ENCODE results near the gene VDR.
"Not testable (repeated sequence)": the region's sequence is repeated elsewhere in the genome, so short reads cannot be mapped to it uniquely, and the experiment has no call there.

The VDR gene

DNA sequence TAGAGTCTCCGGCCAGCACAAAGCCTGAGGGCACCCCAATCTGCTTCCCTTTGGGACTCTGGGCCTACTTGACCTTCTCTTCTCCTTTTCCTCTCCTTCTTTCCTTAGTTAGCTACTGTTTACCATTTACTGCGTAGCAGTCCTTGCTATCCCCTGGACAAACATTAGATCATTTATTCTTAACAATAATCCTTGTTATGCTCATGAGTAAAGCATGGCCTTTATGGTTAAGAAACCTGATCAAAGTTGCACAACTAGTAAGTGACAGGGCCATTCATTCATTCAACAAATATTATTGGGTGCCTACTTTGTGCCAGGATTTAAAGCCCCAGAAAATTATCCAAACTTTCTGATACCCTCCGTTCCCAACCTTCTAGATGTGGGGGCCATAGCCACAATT is 81.9 kb downstream of the VDR start:
- no peak overlapping the region for H3K4me3 ChIP-seq (ENCODE audit: low read length)
- DNase-seq (ENCODE audit: low read depth, low spot score), result no peak

DNA sequence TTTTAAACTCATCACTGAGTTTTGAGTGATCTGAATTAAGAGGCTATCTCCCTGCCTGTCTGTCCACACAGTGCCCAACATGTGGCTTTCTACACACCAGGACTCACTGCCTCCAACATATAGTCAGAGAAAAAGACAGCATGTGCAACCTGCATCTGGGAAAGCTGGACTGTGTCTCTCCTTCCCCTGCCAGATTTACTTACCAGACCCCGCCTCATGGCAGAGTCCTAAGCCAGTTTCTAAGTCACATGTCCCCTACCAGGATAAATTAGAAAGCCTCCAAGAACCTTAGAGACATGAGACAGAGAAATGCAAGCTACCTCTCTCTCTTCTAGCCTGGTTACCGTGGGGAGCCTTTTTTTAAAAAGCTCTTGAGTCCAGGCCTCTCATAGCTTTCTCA is 82.4 kb downstream of the VDR start:
- H3K4me3 ChIP-seq (ENCODE audit: low read length), result no peak overlapping the region
- no peak for DNase-seq (ENCODE audit: low read depth, low spot score)

DNA sequence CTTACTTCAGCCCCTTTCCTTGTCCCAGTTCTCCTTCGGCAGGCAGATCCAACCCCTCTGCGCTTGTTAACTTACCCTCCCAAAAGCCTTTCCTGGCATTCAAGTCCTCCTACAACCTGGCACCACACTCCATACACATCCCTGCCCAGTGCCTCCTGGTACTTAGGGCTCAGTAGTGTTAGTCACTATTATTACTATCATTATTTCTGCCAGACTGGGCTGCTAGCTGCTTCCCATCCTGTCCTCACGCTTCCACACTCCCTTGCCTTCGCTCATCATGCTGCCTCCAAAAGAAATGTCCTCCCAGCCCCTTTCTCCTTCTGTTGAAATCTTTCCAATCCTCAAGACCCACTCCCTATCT is 83.5 kb downstream of the VDR start:
- no peak overlapping the region for H3K4me3 ChIP-seq (ENCODE audit: low read length)
- no peak for DNase-seq (ENCODE audit: low read depth, low spot score)

DNA sequence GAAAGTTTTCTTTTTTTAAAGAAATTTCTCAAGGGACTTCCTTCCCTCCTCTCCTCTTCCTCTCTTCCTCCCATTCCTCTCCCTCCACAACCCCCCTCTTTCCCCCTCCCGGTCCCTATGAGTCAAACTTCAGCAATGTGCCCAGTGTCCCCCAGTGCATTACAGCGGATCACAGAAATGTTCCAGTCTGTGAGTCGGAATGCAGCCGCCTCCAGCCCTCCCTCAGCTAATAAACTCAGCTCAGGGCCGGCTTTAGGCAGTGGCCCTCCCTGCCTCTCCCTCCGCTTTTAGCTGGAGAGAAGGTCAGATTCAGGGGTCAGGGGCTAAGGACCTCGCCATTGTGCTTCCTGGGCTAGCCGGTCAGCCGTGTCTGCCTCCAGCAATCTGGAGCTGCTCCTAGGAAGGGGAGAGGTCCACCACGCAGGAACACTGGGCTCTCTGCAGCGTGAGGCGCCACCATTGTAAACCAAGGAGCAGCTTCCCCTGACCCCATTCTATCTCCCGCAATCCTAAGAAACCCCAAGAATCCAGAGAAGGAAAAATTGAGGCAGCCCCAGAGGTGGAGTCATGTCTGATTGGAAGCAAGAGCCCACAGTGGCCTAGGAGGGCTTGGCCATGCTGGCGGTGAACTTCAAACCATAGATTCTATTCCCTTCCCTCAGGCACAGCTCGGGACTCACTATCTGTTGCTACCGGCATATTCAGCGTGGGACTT is 84.0 kb downstream of the VDR start:
- no peak for DNase-seq (ENCODE audit: low read depth, low spot score)
- peak overlapping the region; percentile 81 for H3K4me3 ChIP-seq (ENCODE audit: low read length)

DNA sequence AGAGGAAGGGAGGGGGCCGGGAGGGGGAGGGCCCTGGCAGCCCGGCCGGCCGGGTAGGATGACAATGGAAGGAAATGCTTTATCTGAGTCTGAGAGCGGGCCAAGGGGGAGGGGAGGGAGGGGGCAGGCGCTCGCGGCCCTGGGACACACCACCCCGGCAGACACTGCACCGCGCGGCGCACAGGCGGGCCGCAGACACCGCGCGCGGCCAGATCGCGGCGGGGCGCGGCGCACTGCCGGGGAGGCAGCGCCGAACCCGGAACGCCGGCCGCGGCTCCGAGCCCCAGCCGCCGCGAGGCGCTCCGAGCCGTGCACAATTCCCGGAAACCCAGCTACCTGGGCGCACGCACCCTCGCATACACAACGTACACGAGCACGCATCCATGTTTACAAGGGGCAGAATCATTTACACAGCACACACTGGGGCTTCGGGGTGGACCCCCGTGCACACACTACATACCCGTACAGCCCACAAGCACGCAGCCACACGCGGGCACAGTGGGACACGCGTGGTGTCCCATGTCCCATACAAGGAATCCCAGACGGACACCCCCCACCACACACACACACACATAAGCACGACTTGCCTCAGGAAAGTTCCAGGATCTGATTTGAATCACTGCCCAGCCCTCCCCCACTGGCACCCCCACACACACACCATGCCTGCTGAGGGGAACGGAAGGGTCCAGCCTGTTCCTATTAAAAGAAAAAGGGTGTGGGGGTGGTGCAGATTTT is 84.7 kb downstream of the VDR start, which contains the start of gene HDAC7:
Gene HDAC7, minus strand, starts transcription at position 8 of the 735 bp plus-strand sequence. CDS start 118 bp downstream, outside the sequence.
- H3K4me3 ChIP-seq (ENCODE audit: low read length), result peak within 1 kb of the TSS; percentile 81
- DNase-seq (ENCODE audit: low read depth, low spot score), result peak; percentile 68

DNA sequence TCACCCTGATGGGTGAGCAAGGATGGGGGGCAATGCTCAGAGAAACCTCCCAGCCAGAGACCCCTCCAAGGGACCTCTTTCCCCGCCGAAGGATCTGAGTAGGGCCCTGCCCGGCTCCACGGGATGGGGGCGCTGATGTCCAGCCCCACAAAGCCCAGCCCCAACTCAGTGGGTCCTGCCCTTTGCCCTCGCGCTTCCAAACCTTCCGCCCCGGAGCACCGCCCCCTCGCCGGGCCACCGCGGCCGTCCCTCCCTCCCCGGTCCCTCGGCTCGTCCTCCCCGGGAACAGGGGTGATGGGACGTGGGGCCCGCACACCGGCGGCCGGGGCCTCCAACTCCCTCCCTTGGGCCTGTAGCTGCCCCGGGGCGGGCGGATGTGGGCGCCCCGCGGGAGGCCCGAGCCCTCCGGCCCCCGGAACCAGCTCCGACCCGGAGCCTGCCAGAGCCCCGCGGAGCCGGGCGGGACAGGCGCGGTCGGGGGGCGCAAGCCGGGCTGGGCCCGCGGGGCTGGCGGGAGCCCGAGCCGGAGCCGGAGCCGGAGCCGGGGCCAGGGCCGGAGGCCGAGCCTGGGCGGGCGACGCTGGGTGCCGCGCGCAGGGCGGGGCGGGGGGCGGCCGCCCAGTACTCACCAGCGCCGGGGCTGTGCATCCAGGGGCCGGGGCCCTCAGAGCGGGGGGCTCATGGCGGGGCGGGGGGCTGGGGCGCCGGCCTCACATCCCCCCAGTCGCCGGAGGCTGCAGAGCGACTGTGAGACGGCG is 85.5 kb downstream of the VDR start:
- DNase-seq (ENCODE audit: low read depth, low spot score), result no peak
- H3K4me3 ChIP-seq (ENCODE audit: low read length), result peak overlapping the region; percentile 81

DNA sequence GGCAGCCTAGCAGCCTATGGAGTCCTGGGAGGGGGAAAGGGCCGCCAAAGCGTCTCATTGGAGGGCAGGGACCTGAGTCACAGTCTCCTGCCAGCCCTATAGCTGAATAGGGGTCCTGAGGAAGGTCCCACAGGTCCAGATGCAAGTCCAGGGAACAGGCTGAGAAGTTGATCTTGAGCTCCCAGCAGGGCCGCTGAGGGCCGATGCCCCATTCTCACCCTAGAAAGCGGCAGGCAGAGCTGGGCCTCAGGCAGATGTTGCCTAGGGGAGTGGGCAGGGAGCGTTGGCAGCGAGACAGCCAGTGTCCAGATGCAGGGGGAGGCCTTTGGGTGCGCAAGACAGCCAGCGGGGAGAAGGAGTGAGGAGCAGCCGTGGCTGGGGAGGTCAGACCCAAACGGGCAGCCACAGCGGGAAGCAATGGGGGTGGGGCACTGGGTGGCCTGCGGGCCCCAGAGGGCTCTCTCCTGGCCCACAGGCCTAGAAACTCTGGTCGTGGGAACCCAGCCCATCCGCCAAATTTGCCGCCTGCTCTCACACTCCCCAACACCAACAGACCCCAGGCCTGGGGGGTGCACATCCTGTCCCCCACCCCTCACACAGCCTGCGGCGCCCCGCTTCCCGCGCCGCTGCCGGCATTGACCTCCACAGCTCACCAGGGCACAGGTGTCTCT is 86.2 kb downstream of the VDR start:
- no peak for DNase-seq (ENCODE audit: low read depth, low spot score)
- peak overlapping the region; percentile 81 for H3K4me3 ChIP-seq (ENCODE audit: low read length)

DNA sequence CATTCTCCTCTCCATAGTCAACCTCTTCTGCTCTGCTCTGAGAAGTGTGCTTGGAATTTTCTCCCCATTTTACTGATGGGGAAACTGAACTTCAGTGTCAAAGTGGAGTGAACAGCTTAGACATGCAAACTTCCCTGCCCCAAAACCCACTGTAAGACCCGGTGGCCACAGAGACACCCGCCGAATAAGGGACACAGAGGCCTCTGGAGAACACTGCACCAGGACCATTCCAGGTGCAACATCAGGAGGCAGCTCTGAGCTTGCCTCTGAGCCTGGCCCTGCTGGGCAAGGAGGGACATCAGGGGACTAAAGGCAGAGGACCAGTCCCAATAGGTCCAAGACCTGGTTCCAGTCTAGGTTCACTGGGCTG is 86.8 kb downstream of the VDR start:
- no peak for DNase-seq (ENCODE audit: low read depth, low spot score)
- peak overlapping the region; percentile 81 for H3K4me3 ChIP-seq (ENCODE audit: low read length)

DNA sequence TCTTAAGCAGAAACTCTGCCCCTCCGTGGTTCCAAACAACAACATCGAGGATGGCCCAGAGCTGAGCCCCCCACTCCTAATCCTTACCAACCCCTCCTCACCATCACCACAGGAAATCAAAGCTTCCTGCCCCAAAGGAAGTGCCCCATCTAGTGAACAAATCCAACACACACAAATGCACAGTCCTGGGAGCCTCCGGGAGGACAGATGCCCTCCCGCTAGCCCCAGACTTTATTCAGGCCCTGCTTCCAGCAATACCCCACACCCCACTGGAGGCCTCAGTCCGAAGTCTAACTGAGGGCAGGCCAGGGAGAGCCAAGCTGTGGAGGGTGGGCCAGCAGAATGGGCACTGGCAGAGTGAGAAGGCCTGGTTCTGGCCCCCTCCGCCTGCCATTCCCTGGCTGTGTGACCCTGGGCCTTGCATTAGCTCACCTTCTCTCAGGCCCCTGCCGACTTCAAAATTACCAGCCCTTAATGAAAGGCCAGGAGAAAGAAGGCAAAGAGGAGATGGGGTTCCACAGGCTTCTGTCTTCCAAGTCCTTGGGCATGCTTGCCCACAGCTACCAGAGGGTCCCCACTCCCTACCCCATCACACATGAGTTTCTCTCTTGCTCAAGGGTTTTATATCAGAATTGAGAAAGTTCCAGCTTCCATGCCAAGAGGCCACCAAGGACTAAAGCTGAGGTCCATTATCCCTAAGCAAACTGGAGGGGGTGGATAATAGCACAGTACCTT is 87.4 kb downstream of the VDR start:
- H3K4me3 ChIP-seq (ENCODE audit: low read length), result peak overlapping the region; percentile 81
- DNase-seq (ENCODE audit: low read depth, low spot score), result no peak

DNA sequence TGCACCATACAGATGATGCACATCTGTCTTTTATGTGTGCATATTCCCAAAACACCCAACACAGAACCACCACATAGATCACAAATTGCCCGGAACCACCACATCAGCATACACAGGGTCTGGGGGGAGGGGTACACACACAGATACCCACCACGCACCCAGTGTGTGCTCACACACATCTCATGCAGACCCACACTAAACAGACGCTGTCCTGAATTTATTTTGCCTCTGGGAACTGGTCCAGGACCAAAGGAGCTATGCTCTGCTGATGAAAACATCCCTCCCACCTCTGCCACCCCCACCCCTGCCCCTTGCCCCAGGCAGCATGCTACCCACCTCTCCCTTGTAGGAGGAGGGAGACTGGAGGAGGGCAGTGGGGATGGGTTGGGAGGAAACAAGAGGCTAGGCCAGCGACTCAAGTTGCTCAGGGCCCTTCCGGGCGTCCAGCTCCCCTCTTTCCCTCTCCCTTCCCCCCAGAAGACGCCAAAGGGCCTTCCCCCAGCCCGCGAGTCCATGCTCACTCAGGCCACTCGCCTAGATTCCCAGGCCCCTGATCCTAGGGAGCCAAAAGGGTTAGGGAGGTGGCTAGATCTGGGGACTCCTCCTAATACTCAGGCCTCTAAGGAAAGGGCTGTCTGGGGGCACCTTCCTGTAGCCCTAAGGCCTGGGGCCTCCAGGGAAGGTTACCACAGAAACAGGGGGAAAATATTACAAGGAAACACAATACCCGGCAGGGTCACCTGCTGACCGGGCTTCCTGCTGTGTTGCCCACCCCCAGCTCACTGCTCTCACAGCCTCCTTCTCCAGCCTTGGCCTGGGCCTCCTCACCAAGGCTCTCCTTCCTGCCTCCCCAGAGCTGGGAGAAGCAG is 88.2 kb downstream of the VDR start:
- no peak for DNase-seq (ENCODE audit: low read depth, low spot score)
- peak overlapping the region; percentile 81 for H3K4me3 ChIP-seq (ENCODE audit: low read length)

DNA sequence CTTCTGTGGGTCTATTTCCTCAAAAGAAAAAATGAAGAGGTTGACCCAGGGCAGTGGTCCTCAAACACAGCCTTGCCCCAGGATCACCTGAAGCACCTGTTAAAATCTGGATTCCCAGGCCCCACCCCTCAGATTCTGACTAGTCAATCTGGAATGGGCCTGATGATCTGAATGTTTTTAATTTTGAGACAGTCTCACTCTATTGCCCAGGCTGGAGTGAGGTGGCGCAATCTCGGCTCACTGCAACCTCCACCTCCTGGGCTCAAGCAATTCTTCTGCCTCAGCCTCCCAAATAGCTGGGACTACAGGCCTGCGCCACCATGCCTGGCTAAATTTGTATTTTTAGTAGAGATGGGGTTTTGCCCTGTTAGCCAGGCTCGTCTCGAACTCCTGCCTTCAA is 89.3 kb downstream of the VDR start:
- DNase-seq (ENCODE audit: low read depth, low spot score); H3K4me3 ChIP-seq (ENCODE audit: low read length): not testable (repeated sequence)

DNA sequence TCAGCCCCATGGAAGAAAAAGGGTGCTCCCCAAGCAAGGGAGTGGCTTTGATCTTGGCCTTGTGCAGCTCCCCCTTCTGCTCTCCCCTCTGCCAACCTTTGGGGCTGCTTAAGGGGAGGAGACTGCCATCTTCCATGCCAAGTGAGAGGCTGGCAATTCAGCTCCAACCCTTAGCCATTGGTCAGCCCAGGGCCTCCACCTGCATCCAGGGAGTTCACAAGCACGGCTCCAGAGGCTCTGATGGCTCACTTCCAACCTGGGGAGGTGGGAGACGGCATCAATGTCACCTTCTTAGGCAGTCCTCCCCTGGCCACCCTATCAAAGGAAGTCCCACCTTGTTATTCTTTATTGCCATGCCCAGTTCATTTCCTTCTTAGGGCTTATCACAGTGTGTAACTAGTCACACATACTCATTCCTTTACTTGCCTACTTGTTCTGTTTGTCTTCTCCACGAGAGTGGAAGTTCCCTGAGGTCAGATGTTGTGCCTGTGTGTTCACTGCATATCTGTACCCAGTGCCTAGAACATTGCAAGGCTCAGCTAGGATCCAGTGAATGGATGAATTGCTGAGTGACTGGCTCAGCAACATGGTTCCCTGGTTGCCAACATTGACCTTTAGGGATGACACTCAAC is 90.1 kb downstream of the VDR start:
- peak overlapping the region; percentile 72; the same call in 1 of the 2 replicates for H3K4me3 ChIP-seq (ENCODE audit: low read length)
- no peak for DNase-seq (ENCODE audit: low read depth, low spot score)

DNA sequence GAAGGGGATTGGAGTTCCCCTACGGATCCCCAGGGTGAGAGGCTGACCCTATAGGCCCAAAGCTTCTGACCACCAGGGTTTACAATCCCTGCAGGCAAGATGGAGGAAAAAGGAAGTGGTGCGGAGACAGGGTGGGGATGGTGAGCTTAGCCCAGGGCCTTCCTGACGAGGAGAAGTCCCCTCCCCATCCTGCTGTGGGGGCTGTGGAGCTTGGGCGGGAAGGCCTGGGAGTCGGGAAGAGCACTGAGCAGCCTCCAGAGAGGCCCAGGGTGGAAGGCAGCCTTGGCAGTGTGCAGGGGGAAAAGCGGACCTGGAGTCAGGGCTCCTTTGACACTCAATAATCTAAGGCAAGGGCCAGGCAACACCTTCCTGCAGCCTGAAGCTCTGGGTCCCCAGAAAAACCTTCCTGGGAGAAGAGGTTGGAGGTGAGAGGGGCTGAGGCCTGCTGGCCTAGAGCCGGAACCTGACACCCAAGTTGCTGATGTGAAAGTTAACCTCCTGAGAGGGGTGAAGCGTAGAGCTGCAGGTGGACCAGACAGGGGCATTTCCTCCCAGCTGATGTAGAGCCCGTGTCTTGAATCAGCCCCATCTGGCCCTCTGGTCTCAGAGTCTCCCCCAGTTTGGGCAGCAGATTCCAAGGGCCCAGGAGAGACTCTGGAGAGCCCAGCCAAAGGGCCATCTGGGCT is 91.1 kb downstream of the VDR start:
- peak overlapping the region; percentile 72 for H3K4me3 ChIP-seq (ENCODE audit: low read length)

DNA sequence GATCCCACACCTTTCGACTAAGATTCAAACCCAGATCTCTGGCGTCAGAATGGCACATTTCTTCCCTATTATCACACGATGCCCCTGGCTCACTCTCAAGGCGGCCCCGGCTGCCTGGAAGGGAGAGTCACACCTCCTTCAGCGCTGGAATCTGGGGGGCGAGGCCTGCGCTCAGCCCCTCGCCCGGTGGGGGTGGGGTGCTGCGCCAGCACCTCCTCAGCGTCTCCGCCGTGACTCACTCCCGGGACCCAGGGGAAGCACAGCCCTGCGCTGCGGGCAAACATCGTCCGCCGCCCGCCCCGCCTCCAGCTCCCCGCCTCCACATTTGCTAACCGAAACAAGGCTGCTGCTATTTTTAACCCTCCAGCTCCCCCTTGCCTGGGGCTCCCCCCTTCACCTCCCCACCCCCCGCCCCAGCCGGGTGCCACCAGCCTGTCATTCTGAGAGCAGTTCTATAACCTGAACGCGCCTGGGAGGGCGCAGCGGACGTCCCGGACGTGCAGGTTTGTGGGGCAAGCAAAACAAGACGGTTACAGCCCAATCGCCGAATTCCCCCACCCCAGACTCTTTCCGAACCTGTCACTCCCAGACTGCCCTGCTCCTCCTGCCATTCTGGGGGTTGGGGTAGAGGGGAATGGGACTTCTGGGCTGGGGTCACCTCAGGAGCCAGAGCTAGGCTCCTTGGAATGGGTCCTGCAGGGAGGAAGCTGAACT is 91.8 kb downstream of the VDR start:
- peak overlapping the region; percentile 72 for H3K4me3 ChIP-seq (ENCODE audit: low read length)
- peak; percentile 92 for DNase-seq (ENCODE audit: low read depth, low spot score)

More for the DNA sequence above, 91.1 kb downstream of the VDR start:
- no peak for DNase-seq (ENCODE audit: low read depth, low spot score)

DNA sequence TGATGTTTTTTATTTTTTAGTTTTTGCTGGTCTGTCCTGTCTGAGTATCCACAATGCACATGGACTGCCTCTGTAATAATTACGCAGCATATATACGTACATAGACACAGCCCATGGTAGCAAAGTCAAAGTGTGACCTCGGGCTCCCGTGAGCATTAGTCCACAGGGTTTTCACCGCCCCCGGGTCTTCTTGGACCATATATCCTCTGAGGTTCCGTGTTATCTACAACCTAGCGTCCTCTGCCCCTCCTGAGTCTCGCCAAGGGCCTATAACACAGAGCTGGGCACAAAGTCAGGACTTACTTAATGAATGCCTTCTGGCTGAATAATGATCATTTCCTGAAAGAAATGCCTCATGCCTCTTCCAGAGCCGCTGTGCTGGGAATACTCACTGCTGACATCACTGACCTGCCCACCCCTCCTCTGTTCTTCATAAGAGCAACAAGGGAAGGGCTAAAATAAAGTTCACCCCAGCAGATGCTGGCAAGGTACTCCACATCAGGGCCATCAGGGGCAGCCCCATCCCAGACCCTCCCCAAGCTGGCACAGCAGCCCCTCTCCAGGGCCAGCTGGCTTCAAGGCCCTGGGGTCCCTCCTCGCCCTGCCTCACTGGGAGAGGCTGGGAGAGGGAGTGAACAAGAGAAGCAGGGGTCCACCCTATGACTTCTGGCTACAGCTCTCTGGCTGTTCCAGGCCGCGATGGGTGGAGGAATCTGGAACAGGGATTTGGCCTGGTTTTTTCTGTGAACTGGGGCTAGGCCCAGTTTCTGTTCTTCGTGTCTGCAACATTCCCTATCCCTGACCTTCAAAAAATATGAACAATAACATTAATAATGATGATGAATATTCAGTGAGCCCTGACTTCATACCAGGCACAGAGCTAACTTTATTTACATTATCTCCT is 93.0 kb downstream of the VDR start:
- no peak for DNase-seq (ENCODE audit: low read depth, low spot score)
- peak overlapping the region; percentile 72 for H3K4me3 ChIP-seq (ENCODE audit: low read length)

DNA sequence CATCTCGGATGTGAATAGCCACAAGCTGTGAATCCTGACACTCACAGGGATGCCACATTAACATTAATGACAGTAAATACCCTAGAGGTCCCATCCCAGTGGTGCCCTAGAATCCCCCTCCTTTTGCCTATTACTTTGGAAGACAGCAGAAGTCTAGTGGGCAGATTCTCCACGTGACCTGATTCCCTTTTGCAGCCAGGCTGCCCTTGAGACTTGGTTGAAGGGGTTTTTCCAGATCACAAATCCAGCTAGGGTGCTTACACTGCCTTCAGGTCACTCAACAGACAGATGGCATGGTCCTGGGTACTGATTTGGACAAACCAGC is 93.8 kb downstream of the VDR start:
- DNase-seq (ENCODE audit: low read depth, low spot score), result no peak
- peak overlapping the region; percentile 13 for H3K4me3 ChIP-seq (ENCODE audit: low read length)

Measured in Jurkat, Clone E6-1 (cell line).